ENCODE results near the gene ARID5A.

Gene ARID5A

DNA sequence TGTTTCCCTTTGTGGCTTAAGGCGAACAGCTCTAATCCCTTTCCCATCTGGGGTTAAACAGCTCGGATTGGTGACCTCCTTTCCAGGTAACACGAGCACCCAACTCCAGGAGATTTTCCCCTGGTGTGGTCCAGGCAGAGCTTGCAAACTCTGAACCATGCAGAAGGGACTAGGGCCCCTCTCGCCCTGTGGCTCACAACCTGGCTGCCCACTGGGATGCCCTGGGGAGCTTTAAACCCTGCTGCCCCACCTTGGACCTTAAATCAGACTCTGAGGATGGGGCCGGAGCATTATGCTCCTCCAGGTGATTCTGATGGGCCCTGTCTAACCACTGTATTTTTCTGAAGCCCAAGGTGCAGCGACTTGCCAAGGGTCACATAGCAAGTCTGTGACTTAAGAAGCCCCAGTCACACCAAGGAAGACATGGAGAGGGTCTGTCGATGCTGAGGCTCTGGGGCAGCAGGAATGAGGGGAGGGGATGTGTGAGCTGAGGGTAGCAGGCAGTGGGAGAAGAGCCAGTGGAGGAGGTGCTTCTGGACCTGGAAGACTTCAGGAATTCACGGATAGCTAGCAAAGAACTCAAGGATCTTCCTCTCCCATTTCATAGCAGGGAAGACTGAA is 5.9 kb downstream of the ARID5A start:
- TF ChIP-seq, protein P1, sequence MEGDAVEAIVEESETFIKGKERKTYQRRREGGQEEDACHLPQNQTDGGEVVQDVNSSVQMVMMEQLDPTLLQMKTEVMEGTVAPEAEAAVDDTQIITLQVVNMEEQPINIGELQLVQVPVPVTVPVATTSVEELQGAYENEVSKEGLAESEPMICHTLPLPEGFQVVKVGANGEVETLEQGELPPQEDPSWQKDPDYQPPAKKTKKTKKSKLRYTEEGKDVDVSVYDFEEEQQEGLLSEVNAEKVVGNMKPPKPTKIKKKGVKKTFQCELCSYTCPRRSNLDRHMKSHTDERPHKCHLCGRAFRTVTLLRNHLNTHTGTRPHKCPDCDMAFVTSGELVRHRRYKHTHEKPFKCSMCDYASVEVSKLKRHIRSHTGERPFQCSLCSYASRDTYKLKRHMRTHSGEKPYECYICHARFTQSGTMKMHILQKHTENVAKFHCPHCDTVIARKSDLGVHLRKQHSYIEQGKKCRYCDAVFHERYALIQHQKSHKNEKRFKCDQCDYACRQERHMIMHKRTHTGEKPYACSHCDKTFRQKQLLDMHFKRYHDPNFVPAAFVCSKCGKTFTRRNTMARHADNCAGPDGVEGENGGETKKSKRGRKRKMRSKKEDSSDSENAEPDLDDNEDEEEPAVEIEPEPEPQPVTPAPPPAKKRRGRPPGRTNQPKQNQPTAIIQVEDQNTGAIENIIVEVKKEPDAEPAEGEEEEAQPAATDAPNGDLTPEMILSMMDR (conservative IDR thresholded peaks at IDR 0.05; ENCODE audit: low read depth), result no peak
- no peak for DNase-seq (ENCODE audit: low spot score)
- ChIA-PET POLR2A (ENCODE audit: low non-redundant PET) (no interaction called here), CTCF (interaction anchor here (1.0 to 1.4 kb wide), 2 partner anchors 8 to 12 kb away, joined by 4 to 5 read pairs; no protein-coding TSS in a partner anchor)
- H3K27ac ChIP-seq, result no peak overlapping the region

DNA sequence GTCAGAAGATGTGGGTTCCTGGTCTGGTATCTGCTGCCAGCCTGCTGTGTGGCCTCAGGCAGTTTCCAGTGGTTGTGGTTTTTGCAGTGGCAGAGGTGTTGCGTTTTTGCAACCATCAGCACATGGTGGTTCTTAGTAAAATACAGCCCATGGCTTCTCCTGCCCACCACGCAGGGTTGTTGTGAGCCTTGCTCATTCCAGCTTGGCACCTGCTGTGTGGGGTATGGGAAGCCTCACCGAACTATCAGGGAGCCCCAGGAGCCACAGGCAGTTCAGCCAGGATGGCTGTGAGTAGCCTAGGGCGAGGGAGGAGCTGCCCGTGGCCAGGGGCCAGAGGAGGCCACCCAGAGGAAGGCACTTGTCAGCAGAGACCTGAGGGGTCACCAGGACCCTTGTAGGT is 9.8 kb downstream of the ARID5A start:
- TF ChIP-seq, protein P1 (conservative IDR thresholded peaks at IDR 0.05; ENCODE audit: low read depth), result no peak
- POLR2A ChIA-PET (ENCODE audit: low non-redundant PET), result no interaction called here
- no peak for DNase-seq (ENCODE audit: low spot score)
- CTCF ChIA-PET, result interaction anchor here (0.6 kb wide), 1 partner anchor 148 kb away, joined by 3 read pairs; no protein-coding TSS in a partner anchor
- no peak overlapping the region for H3K27ac ChIP-seq

DNA sequence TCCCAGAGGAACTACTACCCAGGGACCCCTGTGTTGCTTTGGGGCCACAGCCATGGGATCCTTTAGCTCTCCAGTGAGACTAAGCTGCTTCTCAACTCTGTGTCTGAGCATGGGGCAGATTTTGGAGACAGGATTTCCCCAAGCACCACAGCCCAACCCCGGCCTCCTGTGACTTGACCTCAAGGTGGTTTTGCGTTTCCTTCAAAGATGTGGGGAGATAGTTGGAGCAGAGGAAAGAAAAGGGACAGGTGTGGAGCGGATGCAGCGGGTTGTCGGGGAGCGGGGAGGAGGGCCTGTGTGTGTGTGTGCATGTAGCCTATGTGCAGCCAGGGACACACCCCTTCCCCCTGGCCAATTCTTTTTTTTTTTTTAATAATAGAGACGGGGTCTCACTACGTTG is 10.2 kb downstream of the ARID5A start:
- TF ChIP-seq, protein P1 (conservative IDR thresholded peaks at IDR 0.05; ENCODE audit: low read depth), result no peak
- ChIA-PET CTCF (interaction anchor here (1.0 kb wide), 1 partner anchor 35 kb away, joined by 3 read pairs; no protein-coding TSS in a partner anchor), POLR2A (ENCODE audit: low non-redundant PET) (no interaction called here)
- no peak overlapping the region for H3K27ac ChIP-seq
- DNase-seq (ENCODE audit: low spot score), result no peak

DNA sequence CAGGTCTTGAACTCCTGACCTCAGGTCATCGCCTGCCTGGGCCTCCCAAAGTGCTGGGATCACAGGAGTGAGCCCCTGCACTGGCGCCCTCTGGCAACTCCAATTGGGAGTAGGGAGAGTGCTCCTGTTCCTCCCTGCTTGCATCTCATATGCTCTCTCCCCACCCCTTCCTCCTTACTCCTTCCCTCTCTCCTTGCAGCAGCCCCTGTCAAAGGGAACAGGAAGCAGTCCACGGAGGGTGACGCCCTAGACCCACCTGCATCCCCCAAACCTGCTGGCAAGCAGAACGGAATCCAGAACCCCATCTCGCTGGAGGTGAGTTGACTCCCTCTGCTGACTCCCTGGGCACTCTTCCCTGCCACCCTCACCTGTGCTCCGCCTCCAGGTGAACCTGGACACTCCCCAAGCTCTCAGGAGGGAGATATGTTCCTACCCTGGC is 10.7 kb downstream of the ARID5A start:
- TF ChIP-seq, protein P1 (conservative IDR thresholded peaks at IDR 0.05; ENCODE audit: low read depth), result no peak
- DNase-seq (ENCODE audit: low spot score), result no peak
- CTCF ChIA-PET, result interaction anchor here (0.6 to 1.0 kb wide), 2 partner anchors 34 to 404 kb away, joined by 3 to 4 read pairs; no protein-coding TSS in a partner anchor
- POLR2A ChIA-PET (ENCODE audit: low non-redundant PET), result no interaction called here
- H3K27ac ChIP-seq, result no peak overlapping the region

DNA sequence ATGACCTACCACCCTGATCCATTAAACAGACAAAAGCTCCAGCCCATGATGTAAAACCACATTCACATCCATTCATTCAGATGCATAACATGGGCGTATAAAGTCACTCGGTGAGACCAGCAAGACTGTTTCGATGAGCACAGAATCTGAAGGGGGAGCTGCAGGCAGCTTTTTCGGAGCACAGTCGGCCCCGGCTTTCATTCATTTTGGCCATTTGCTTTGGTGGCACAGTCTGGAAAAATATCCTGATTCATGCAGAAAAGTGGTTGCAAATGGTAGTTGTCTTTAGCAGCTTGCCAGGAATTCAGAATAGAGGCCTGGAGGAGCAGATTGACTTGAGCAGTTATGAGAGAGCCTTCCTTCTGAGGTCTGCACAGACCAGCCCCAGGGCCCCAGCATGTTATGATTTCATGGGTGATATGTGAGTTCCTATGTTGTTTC is 11.2 kb downstream of the ARID5A start:
- no peak overlapping the region; the same call in 1 of the 2 replicates for H3K27ac ChIP-seq
- TF ChIP-seq, protein P1 (conservative IDR thresholded peaks at IDR 0.05; ENCODE audit: low read depth), result no peak
- no peak for DNase-seq (ENCODE audit: low spot score)
- CTCF ChIA-PET, result interaction anchor here (0.6 to 1.0 kb wide), 2 partner anchors 34 to 404 kb away, joined by 3 to 4 read pairs; no protein-coding TSS in a partner anchor
- POLR2A ChIA-PET (ENCODE audit: low non-redundant PET), result no interaction called here

DNA sequence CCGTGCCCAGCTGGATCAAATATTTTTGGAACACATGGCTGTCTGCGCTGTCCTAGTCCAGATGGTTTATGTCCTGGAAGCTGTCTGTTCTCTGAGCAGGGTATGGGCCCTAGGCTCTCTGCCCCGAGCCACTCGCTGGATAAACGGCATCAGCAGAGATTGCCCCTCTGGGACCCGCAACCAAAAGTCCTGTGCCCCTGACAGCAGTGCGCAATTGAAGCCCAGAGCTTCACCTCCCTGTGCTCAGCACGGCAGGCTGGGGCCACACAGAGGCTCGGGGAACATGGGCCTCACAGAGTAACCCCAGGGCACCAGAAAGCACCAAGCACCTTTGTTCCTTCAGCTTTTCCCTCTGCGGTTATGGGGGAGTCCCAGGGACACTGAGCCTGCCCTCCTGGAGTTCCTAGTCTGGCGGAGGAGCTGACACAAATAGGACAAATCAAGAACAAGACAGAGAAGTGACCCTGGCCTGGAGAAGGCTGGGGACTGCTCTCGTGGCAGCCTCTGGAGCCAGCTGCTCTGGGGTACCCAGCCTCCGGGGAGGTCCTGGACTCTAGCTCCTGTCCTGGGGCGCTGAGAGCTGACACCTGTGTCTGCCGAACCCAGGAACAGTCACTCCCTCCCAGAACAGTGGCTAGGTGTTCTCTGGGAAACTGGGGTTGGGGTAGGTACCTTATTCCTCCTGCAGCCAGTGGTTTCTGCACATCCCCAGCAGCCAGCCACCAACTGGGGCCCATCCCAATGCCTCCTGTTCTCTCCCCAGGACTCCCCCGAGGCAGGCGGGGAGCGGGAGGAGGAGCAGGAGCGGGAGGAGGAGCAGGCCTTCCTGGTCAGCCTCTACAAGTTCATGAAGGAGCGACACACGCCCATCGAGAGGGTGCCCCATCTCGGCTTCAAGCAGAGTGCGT is 12.3 kb downstream of the ARID5A start:
- POLR2A ChIA-PET (ENCODE audit: low non-redundant PET), result no interaction called here
- H3K27ac ChIP-seq, result no peak overlapping the region

More for the DNA sequence above, 12.3 kb downstream of the ARID5A start:
- CTCF ChIA-PET, result interaction anchor here (0.6 kb wide), 1 partner anchor 320 kb away, joined by 3 read pairs; no protein-coding TSS in a partner anchor
- no peak for DNase-seq (ENCODE audit: low spot score)
- TF ChIP-seq, protein P1 (conservative IDR thresholded peaks at IDR 0.05; ENCODE audit: low read depth), result no peak
